ENCODE data around the gene FAM110D.
A peak's percentile ranks its signal among the peaks of the same experiment; 100 is the strongest.

FAM110D gene

GRCh38 chr1:26158908-26159742, at the start of gene FAM110D:
Gene FAM110D (plus strand): TSS chr1:26159079. CDS start chr1:26161292, 2,213 bp downstream.
- DNase-seq = no peak

- DNase-seq = no peak
These were observed 49.4 kb upstream of the FAM110D start for GRCh38 chr1:26109229-26110164.

DNA sequence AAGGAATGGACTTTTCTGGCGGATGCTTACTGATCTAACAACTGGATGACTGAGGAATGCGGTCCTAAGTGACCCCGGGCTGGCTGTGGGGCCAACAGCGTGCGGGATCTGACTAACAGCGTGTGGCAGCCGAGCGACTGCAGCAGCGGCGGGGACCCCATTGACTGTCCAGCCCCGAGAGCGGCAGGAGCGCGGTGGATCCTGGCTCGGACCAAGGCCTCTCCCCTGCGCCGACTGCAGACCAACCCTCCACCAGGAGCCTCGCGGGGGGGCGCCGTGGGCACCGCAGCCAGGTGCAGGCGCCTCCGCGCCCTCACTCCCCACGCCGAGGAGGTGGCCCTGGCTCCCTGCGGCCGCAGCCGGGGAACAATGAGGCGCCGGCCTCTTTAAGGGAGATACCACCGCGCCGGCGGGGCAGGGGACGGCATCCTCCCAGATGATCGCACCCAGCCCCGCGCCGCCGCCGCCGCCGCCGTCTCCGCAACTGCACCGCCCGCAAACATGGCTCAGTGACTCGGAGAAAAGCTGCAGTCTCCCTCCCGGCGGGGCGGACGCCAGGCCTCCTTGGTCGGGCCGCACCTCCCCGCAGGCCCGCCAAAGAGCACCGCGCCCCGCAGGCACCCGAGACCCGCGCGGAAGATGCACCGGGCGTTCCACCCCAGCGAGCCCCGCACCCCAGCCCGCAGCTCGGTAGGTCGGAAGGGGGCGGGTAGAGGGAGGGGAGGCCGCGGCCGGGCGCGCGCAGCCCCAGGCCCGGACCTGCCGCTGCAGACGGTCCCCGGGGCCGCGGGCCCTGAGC, 47.9 kb upstream of the FAM110D start:
- DNase-seq = peak; percentile 87

GRCh38 chr1:26111530-26112406, 47.1 kb upstream of the FAM110D start, which contains the start of gene PDIK1L:
Gene PDIK1L (plus strand): TSS chr1:26111824. CDS start chr1:26114309, 2,485 bp downstream.
- DNase-seq = peak; percentile 97

- DNase-seq = peak; percentile 74
These were observed 46.5 kb upstream of the FAM110D start for GRCh38 chr1:26112407-26112775.

- DNase-seq = no peak
These were observed 44.5 kb upstream of the FAM110D start for GRCh38 chr1:26114165-26114927.

DNA sequence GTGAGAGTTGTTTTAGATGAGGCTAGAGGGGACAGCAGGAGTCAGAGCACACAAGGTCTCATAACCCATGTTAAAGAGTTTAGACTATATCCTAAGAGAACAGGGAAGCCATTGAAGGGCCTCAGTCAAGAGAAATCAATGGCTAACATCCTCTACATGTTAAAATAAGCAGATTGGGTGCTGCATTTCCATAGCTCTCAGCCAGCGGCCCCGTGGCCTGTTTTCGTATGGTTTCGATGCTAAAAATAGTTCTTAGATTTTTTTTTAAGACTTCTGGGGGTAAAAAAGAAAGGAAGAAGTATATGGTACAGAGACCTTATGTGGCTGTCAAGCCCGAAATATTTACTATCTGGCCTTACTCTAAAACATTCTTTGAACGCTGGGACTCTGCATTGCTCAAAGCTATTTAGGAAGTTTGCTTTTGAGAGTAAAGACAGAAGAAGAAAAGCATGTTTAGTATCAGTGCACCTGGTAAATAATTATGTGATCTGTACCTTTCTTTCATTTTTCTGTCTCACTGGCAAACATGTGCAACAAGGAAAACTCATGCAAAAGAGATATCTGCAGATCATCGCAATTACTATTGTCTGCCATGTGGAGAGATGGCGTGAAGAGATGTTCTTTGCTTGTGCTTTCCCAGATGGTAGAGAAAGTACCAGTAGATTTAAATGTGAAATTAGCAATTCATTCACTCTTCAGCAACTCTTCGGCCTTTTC, 38.8 kb upstream of the FAM110D start:
- DNase-seq = no peak

GRCh38 chr1:26121854-26122773, 36.8 kb upstream of the FAM110D start:
- DNase-seq = peak; percentile 49

DNA sequence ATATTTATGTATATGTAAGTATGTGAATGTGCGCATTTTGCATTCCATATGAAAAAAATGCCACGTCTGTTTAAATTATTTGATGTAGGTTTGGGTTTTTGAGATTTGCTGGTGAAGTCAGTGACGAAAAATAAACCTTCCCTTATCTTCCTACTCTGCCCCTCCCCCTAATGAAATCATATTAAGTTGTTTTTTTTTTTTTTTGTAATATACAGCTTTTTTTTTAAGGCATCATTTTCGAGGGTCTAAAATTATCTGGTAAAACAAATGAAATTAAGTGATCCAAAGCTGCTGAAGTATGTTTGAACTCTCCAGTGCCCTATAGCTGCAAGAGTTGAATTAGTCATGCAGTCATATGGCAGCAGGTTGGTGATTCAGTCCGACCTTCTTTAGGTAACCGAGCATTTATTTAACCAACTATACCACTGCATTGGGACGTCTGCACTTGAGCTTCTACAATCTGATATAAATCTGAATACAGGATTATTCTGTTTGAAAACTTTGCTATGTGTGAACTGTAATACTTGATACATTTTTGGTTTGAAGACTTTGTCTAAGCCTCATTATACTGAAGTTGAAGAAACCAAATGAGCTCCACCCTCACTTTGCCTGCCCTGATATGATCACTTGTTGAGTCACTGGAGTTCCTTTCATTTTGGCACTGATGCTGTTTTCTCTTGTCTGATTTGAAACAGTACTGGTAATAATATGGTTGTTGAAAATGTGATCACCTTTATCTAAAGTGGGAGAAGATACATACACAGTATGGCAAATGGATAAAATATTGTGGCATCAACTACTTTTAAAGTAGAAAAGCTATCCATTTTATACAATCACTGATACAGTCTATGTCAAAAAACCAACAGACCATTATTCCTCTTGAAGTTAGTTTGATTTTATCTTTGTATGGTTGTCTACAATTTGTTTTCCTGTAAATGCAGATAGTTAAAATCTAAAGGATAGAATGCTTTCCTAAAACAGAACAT, 35.6 kb upstream of the FAM110D start:
- no peak for DNase-seq

GRCh38 chr1:26124418-26125331, 34.2 kb upstream of the FAM110D start:
- no peak for DNase-seq

DNA sequence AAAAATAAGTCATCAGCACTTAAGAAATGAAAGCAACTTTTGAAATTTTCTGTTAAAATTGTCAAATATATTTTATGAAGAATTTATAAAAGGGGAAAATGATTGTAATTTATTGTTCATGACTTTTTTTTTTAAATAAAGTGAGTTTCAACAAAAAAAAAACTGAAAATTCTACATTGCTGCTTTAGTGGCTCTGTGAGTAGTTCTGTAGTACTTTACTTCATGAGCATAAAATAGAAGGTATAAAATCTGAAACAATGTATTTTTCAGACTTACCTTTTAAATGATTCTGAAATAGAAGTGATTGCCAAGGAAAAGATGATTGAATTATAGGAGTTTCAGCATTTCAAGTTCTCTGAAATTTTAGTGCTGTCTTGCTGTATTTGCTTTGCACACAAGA, 33.5 kb upstream of the FAM110D start:
- no peak for DNase-seq

DNA sequence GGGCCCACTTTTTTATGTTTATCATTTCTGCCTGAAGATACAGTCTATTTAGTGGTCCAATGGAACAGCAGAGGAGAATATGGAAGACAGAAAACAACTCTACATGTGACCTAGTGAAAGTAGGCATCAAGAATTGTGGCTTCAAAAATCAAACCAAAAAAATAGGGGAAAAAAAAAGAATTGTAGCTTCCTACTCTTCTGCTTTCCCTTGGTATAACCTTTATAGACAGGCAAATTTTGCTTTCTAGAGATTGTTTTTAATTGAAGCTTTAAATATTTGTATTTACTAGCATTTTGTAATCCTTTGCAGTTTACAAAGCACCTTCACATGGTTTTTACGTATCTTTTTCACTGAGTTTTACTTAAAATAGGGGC, 32.9 kb upstream of the FAM110D start:
- DNase-seq = no peak

DNA sequence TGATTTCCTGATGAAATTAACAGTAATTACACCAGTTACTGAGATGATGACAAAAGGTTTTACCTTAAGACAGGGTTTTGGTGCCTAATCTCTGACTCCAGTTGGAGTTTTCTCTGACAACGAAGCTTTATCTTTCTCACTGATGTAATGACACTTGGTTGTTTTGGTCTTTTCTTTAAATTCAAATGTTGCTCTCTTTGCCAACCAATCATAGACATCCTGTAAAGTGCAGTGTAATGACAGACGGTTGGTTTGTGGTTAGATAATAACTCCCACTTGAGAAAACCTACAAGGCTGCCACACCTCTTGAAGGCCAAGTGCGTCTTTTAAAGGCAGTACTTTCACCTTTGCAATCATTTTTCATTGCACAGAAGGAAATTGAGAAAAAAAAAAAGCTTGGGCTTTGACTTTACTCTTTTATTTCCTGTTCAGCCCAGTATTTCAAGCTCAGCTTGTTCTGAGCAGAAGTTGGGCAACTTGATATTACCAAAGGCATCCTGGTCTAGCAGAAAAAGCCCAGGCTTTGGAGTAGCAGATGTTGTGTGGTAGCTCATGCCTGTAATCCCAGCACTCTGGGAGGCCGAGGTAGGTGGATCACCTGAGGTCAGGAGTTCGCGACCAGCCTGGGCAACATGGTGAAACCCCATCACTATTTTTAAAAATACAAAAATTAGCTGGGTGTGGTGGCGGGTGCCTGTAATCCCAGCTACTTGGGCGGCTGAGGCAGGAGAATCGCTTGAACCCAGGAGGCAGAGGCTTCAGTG, 32.4 kb upstream of the FAM110D start:
- peak; percentile 40 for DNase-seq

DNA sequence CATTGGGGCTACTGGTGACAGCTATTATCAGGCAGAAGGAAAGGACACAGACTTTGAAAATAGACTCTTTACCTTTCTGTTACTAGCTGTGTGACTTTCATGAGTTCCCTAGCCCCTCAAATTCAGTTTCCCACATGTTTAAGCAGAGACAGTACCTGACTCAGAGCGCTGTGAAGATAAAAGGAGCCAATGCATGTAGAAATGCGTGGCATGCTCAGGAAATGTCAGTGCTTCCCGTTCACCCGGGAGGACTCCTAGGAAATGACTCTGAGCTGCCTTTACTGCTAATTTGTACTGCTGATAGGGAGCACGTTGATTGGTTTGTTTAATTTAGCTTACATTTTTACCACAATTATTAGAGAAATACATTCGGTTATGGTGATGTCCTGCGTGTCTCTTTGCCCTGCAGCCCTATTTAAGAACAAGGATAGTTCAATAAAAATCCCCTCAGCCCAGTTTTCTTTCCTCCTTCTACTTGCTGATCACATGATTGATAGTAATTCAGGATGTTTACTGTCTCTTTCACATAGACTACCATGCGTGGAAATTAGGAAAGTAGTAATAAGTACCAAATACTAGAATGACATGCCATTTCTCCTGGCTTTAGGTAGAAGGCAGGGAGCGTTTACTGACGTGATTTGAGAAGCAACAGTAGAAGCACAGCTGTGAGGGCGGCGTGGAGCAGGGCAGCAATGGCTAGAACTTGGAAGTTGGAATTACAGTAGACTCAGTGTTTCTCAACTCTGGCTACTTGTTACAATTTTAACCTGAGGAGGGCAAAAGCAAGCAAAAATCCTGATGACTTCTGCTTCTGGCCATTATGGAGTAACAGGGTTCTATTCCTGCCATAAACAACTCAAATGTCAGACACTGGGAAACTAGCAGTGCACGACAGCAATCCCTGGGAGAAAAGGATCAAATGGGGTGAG, 31.4 kb upstream of the FAM110D start:
- no peak for DNase-seq

DNA sequence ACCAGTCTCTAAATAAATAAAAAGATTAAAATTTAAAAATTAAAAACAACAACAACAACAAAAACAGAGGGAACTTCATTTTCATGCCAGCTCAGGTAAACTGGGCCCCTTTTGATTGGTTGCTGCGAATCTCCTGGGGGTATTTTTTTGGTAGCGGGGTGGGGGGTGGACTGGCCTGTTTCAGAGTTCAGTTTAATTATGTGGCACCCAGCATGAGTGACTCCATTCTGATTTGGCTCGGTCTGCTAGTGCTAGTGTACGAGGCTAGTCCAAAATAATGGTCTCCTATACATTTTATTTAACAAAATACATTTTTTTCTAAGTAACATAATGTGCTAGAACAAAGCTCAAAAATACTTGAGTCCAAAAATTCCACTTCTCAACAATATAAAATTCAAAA, 29.1 kb upstream of the FAM110D start:
- no peak for DNase-seq

All from NCI-H82 (cell line).